Hepatocyte (in vitro differentiated cells): ENCODE data around the gene ABHD16B. TPM values are rescaled to one million over a fixed set of nuclear protein-coding genes. Genes with fewer than 3 reads are reported as not detected.
A peak's percentile ranks its signal among the peaks of the same experiment; 100 is the strongest.

Experiments used
- DNase-seq: peaks from one replicate; pipeline ENCODE4 v3.0.0-alpha.2; 2016; ENCODE audit warnings: low spot score
- H2AFZ ChIP-seq: fragments of 200-600 bp; sonication (generic); 2 replicates; pipeline ENCODE4 v1.6.0; 2016; ENCODE audit warnings: antibody characterized with exemption, mild to moderate bottlenecking
- H3K27ac ChIP-seq: fragments of 200-600 bp; sonication (generic); 2 replicates; pipeline ENCODE4 v1.5.1; 2016; ENCODE audit warnings: mild to moderate bottlenecking
- H3K27me3 ChIP-seq: fragments of 200-600 bp; sonication (generic); 2 replicates; pipeline ENCODE4 v1.6.1; 2016
- H3K36me3 ChIP-seq: fragments of 200-600 bp; sonication (generic); replicated peaks from 2 replicates; pipeline ENCODE4 v1.5.1; 2016; ENCODE audit warnings: low read depth; ENCODE audit not compliant: insufficient read depth
- H3K4me1 ChIP-seq: fragments of 200-600 bp; sonication (generic); 2 replicates; pipeline ENCODE4 v1.5.1; 2016; ENCODE audit warnings: mild to moderate bottlenecking, moderate library complexity; ENCODE audit not compliant: insufficient read depth
- H3K4me2 ChIP-seq: fragments of 200-600 bp; sonication (generic); 2 replicates; pipeline ENCODE4 v1.6.0; 2016
- H3K4me3 ChIP-seq: fragments of 200-600 bp; sonication (generic); 2 replicates; pipeline ENCODE4 v1.5.1; 2016; ENCODE audit warnings: mild to moderate bottlenecking
- H3K79me2 ChIP-seq: fragments of 200-600 bp; sonication (generic); 2 replicates; pipeline ENCODE4 v1.6.0; 2017; ENCODE audit warnings: mild to moderate bottlenecking
- H3K9me2 ChIP-seq: fragments of 200-600 bp; sonication (generic); replicated peaks from 2 replicates; pipeline ENCODE4 v1.6.0; 2017; ENCODE audit warnings: mild to moderate bottlenecking; ENCODE audit not compliant: insufficient read depth
- H3K9me3 ChIP-seq: fragments of 200-600 bp; sonication (generic); 2 replicates; pipeline ENCODE4 v1.5.1; 2016; ENCODE audit warnings: low read depth, mild to moderate bottlenecking
- H4K20me1 ChIP-seq: fragments of 200-600 bp; sonication (generic); 2 replicates; pipeline ENCODE4 v1.6.0; 2016; ENCODE audit warnings: mild to moderate bottlenecking; ENCODE audit not compliant: insufficient read depth, poor library complexity, severe bottlenecking
- CTCF ChIP-seq: fragments of 200-600 bp; sonication (generic); IDR thresholded peaks from 2 replicates; pipeline ENCODE4 v1.5.1; 2016; ENCODE audit warnings: antibody characterized with exemption, mild to moderate bottlenecking; ENCODE audit not compliant: poor library complexity
- EZH2 ChIP-seq: fragments of 200-600 bp; sonication (generic); IDR thresholded peaks from 2 replicates; pipeline ENCODE4 v1.6.1; 2016; ENCODE audit warnings: antibody characterized with exemption, mild to moderate bottlenecking, borderline replicate concordance
- EZH2phosphoT487 ChIP-seq: fragments of 200-600 bp; sonication (generic); IDR thresholded peaks from one replicate; pipeline ENCODE4 v1.6.1; 2018; ENCODE audit warnings: antibody characterized with exemption, mild to moderate bottlenecking, low read depth, moderate library complexity; ENCODE audit not compliant: unreplicated experiment, severe bottlenecking
- WGBS: methylation state at CpG from one replicate; pipeline ENCODE4 v1.1.6; 2016; ENCODE audit warnings: low lambda C conversion rate; ENCODE audit errors: missing lambda C conversion rate; 5-methylcytosine and 5-hydroxymethylcytosine counted together
- polyA plus RNA-seq: library from polyadenylated mRNA; unstranded; fragments of >200 nt; fragmentation: Nextera tagmentation; extraction: Ambion mirVana; gene quantifications from 2 replicates; pipeline ENCODE4 v1.2.1, GENCODE V29; 2016
- total RNA-seq: library from RNA; depleted of rRNA; stranded (reverse); fragments of >200 nt; gene quantifications from 2 replicates; pipeline ENCODE4 v1.2.3, GENCODE V29; 2014

Gene ABHD16B
- total and polyA plus RNA-seq, 2 experiments from 2014 or later, result 0.68 TPM; not detected in 1

DNA sequence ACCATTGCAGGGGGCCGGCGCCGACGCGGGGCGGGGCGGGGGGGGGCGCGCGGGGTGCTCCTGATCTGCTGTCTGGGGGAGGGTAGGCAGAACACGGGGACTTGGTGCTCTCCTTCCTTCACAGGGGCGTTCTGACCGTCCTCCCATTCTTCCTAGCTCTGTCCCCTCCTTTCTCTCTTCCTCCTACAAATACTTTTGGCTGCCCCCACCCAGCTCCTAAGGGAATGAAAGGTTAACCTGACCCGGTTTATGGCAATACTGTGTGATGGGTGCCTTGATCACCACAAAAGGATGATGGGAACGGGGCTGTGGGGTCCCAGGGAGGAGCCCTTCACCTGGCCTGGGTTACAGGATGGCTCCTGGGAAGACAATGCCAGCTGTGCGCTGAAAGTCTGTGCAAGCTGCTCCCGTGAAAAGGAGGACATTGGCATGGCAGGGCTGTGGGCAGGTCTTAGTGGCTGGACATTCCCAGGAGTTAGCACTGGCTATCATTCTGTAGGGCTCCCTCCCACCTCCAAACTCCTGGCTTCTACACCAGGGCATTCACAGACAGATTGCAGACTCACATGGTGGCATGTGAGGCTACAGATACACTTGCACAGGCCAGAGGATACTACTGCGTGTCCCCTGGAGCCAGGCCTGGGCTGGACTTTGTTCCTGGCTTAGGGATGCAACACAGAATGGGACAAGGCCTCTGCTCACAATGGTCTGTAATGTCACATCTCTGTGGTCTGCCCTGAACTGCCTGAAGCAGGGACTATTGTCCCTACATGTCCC lies 1.9 kb downstream of the ABHD16B start:
- Histone ChIP-seq H3K9me2 (no peaks in the 10 kb centered on the region), H4K20me1 (peaks cover 10% of the 10 kb centered on the region), H3K79me2 (peaks cover 29% of the 10 kb centered on the region), H3K4me1 (peaks cover 25% of the 10 kb centered on the region), H3K27me3 (no peaks in the 10 kb centered on the region), H3K9me3 (no peaks in the 10 kb centered on the region), H3K4me2 (peak overlapping the region; percentile 87), H2AFZ (peak overlapping the region; percentile 66), H3K4me3 (no peak overlapping the region), H3K27ac (peak overlapping the region; percentile 91), H3K36me3 (no peaks in the 10 kb centered on the region)
- no peak for DNase-seq
- TF ChIP-seq EZH2 (no peak), EZH2phosphoT487 (no peak), CTCF (no peak)
- WGBS, result 94% methylated on average over 13 of the region's 18 CpGs

- DNase-seq, result peak; percentile 92
- 12% methylated on average over 38 of the region's 38 CpGs for WGBS
- H3K27ac ChIP-seq, result peak overlapping the region; percentile 91
- peaks cover 10% of the 10 kb centered on the region for H4K20me1 ChIP-seq
- H3K27me3 ChIP-seq, result no peaks in the 10 kb centered on the region
- TF ChIP-seq EZH2phosphoT487, result no peak
- peak; percentile 76 for TF ChIP-seq CTCF
- no peaks in the 10 kb centered on the region for H3K9me3 ChIP-seq
- H3K36me3 ChIP-seq, result no peaks in the 10 kb centered on the region
- H3K4me2 ChIP-seq, result peak overlapping the region; percentile 87
- H2AFZ ChIP-seq, result peak overlapping the region; percentile 66
- peak overlapping the region; percentile 41 for H3K4me3 ChIP-seq
- H3K79me2 ChIP-seq, result peaks cover 37% of the 10 kb centered on the region
- no peaks in the 10 kb centered on the region for H3K9me2 ChIP-seq
- H3K4me1 ChIP-seq, result peaks cover 18% of the 10 kb centered on the region
These were observed 2.7 kb downstream of the ABHD16B start for GRCh38 chr20:63863798-63864544.

GRCh38 chr20:63864545-63864977 lies 3.3 kb downstream of the ABHD16B start:
- Histone ChIP-seq H2AFZ (peak overlapping the region; percentile 66), H4K20me1 (peaks cover 10% of the 10 kb centered on the region), H3K4me3 (peak overlapping the region; percentile 41), H3K9me2 (no peaks in the 10 kb centered on the region), H3K27me3 (no peaks in the 10 kb centered on the region), H3K9me3 (no peaks in the 10 kb centered on the region), H3K4me1 (peaks cover 15% of the 10 kb centered on the region), H3K79me2 (peaks cover 43% of the 10 kb centered on the region), H3K27ac (peak overlapping the region; percentile 91), H3K4me2 (peak overlapping the region; percentile 87), H3K36me3 (no peaks in the 10 kb centered on the region)
- TF ChIP-seq CTCF (no peak), EZH2phosphoT487 (no peak), EZH2 (no peak)
- no peak for DNase-seq
- 1% methylated on average over 25 of the region's 25 CpGs for WGBS
